Transverse colon (tissue), 4 donors: ENCODE data around the gene KCNIP3.

Experiments
- CTCF ChIP-seq, 5 experiments: fragments of 200-600 bp in 3 of 5; fragments of 450-650 bp in 2 of 5; sonication (generic) in 3 of 5; IDR thresholded peaks; 1 replicate in 2 of 5; 2 replicates in 3 of 5; pipeline ENCODE4 v1.5.1; 2016 to 2017; ENCODE audit warnings: antibody characterized with exemption in 5 of 5, inconsistent platforms in 3 of 5, mild to moderate bottlenecking in 2 of 5, moderate library complexity in 1 of 5
- EP300 ChIP-seq: sonication (generic); formaldehyde crosslinking; IDR thresholded peaks from one replicate; pipeline ENCODE4 v1.6.1; 2017; ENCODE audit warnings: antibody characterized with exemption, low read depth
- POLR2A ChIP-seq: fragments of 450-650 bp; IDR thresholded peaks from one replicate; pipeline ENCODE4 v1.6.1; 2016; ENCODE audit warnings: antibody characterized with exemption, mild to moderate bottlenecking, moderate library complexity
- POLR2AphosphoS5 ChIP-seq, 3 donors: sonication (generic); formaldehyde crosslinking; IDR thresholded peaks; one replicate each; pipeline ENCODE4 v1.6.1; 2016; ENCODE audit warnings: antibody characterized with exemption in 3 of 3

- TF ChIP-seq CTCF (IDR thresholded peaks at IDR 0.05) = no peak
- TF ChIP-seq POLR2AphosphoS5 (IDR thresholded peaks at IDR 0.05) = no peak
- TF ChIP-seq POLR2A = no peak
- no peak for TF ChIP-seq EP300
Measured at GRCh38 chr2:95311815-95312542, 14.8 kb downstream of the KCNIP3 start.
